H1 (cell line): ENCODE data around the gene TUBGCP4. TPM values are rescaled to one million over a fixed set of nuclear protein-coding genes. Genes with fewer than 3 reads are reported as not detected.

Experiments used
- ATF3 ChIP-seq: IDR thresholded peaks from 2 replicates; pipeline ENCODE4 v1.6.1; 2011; ENCODE audit warnings: low read depth, mild to moderate bottlenecking, low read length; ENCODE audit not compliant: insufficient read depth
- CHD7 ChIP-seq: fragments of 300-600 bp; sonication (generic); IDR thresholded peaks from 2 replicates; pipeline ENCODE4 v1.7.1; 2012; ENCODE audit warnings: low read length, moderate library complexity, mild to moderate bottlenecking, inconsistent platforms; ENCODE audit not compliant: insufficient replicate concordance
- CTBP2 ChIP-seq: IDR thresholded peaks from 2 replicates; pipeline ENCODE4 v1.7.0; 2011; ENCODE audit warnings: borderline replicate concordance, mild to moderate bottlenecking, moderate library complexity, mixed read lengths, low read length; ENCODE audit not compliant: insufficient read depth, insufficient read length
- E2F6 ChIP-seq: IDR thresholded peaks from 2 replicates; pipeline ENCODE4 v1.6.1; 2012; ENCODE audit warnings: inconsistent platforms
- polyA plus RNA-seq, 7 experiments: library from polyadenylated mRNA; depleted of rRNA in 3 of 7; stranded (reverse) in 5 of 7; unstranded in 2 of 7; fragments of >200 nt in 5 of 7; fragments of 200-250 nt in 2 of 7; gene quantifications; 1 replicate in 5 of 7; 2 replicates in 1 of 7; 4 replicates in 1 of 7; pipeline versions ENCODE4 v1.2.1 to v1.2.3, GENCODE V29; 2011 to 2013; ENCODE audit warnings: missing spikeins in 2 of 7, mixed read lengths in 2 of 7
- total RNA-seq: library from RNA; stranded (reverse); fragmentation: NEBNext Ultra II Directional; extraction: Animal tissue kit (Norgen Biotek cat#: 25700); gene quantifications from 2 replicates; pipeline ENCODE4 v1.2.1, GENCODE V29; 2021

Gene TUBGCP4
- total and polyA plus RNA-seq, 2 of the 8 experiments (the other 6 are each of a cell fraction or from before 2014, with no cell fraction given): 7.3 to 23.4 TPM

- TF ChIP-seq CHD7 (no peak), CTBP2 (no peak), E2F6 (no peak), ATF3 (no peak)
- TF ChIP-seq, all 59 proteins: peak for 0
Observed at GRCh38 chr15:43402255-43402654, 31.4 kb downstream of the TUBGCP4 start (continued).
